Keratinocyte (primary cell): ENCODE results near the gene DISC1.

Source experiments
- EZH2 ChIP-seq: IDR thresholded peaks from one replicate; pipeline ENCODE4 v1.6.1; 2012; ENCODE audit warnings: inconsistent platforms, mild to moderate bottlenecking, low read length, moderate library complexity
- TF ChIP-seq, protein P1 (sequence below), 3 experiments: IDR thresholded peaks in 1 of 3; conservative IDR thresholded peaks in 1 of 3; optimal IDR thresholded peaks in 1 of 3; 2 replicates in 2 of 3; 3 replicates in 1 of 3; pipeline versions ENCODE3 to v1.5.1; 2011; ENCODE audit warnings: low read length in 3 of 3, mild to moderate bottlenecking in 3 of 3, moderate library complexity in 2 of 3, control low read depth in 1 of 3, inconsistent platforms in 1 of 3; ENCODE audit not compliant: insufficient read depth in 2 of 3; ENCODE audit errors: extremely low read depth in 1 of 3

GRCh38 chr1:231667896-231668506, 41.4 kb downstream of the DISC1 start:
- TF ChIP-seq, protein P1, sequence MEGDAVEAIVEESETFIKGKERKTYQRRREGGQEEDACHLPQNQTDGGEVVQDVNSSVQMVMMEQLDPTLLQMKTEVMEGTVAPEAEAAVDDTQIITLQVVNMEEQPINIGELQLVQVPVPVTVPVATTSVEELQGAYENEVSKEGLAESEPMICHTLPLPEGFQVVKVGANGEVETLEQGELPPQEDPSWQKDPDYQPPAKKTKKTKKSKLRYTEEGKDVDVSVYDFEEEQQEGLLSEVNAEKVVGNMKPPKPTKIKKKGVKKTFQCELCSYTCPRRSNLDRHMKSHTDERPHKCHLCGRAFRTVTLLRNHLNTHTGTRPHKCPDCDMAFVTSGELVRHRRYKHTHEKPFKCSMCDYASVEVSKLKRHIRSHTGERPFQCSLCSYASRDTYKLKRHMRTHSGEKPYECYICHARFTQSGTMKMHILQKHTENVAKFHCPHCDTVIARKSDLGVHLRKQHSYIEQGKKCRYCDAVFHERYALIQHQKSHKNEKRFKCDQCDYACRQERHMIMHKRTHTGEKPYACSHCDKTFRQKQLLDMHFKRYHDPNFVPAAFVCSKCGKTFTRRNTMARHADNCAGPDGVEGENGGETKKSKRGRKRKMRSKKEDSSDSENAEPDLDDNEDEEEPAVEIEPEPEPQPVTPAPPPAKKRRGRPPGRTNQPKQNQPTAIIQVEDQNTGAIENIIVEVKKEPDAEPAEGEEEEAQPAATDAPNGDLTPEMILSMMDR (optimal IDR thresholded peaks at IDR 0.05 in 1 of 3, IDR thresholded peaks at IDR 0.05 in 1 of 3, conservative IDR thresholded peaks at IDR 0.05 in 1 of 3; ENCODE audit: extremely low read depth in 1 of 3, insufficient read depth in 2 of 3, low read length in 3 of 3) = no peak
- no peak for TF ChIP-seq EZH2
